H9 (cell line): ENCODE measurements around the gene ROBO1. TPM values are rescaled to one million over a fixed set of nuclear protein-coding genes. Genes with fewer than 3 reads are reported as not detected.

Experiments used
- DNase-seq: peaks from one replicate; pipeline ENCODE4 v3.0.0-alpha.2; 2017
- H2AFZ ChIP-seq: one replicate; pipeline ENCODE4 v1.6.1; 2013; ENCODE audit warnings: mild to moderate bottlenecking, low read length, control low read depth, moderate library complexity
- H2AK5ac ChIP-seq: 2 replicates; pipeline ENCODE4 v1.6.1; 2013; ENCODE audit warnings: low read length, control low read depth, mixed read lengths; ENCODE audit not compliant: insufficient read length
- H2BK120ac ChIP-seq: one replicate; pipeline ENCODE4 v1.6.1; 2013; ENCODE audit warnings: low read depth, mild to moderate bottlenecking, low read length, control low read depth, inconsistent platforms; ENCODE audit not compliant: poor library complexity, severe bottlenecking
- H2BK12ac ChIP-seq: 2 replicates; pipeline ENCODE4 v1.6.1; 2013; ENCODE audit warnings: low read length, control low read depth, mixed read lengths, low read depth; ENCODE audit not compliant: insufficient read length
- H2BK15ac ChIP-seq: 2 replicates; pipeline ENCODE4 v1.6.1; 2013; ENCODE audit warnings: low read depth, low read length, control low read depth
- H2BK20ac ChIP-seq: one replicate; pipeline ENCODE4 v1.6.1; 2013; ENCODE audit warnings: low read depth, mild to moderate bottlenecking, low read length, control low read depth, inconsistent platforms; ENCODE audit not compliant: poor library complexity, severe bottlenecking
- H2BK5ac ChIP-seq: 2 replicates; pipeline ENCODE4 v1.6.1; 2013; ENCODE audit warnings: low read length, control low read depth, mixed read lengths; ENCODE audit not compliant: insufficient read length
- H3K14ac ChIP-seq: 2 replicates; pipeline ENCODE4 v1.6.1; 2013; ENCODE audit warnings: low read length, control low read depth; ENCODE audit not compliant: insufficient read depth
- H3K18ac ChIP-seq: 2 replicates; pipeline ENCODE4 v1.6.1; 2013; ENCODE audit warnings: low read depth, mild to moderate bottlenecking, mixed read lengths, low read length, control low read depth; ENCODE audit not compliant: insufficient read length
- H3K23ac ChIP-seq: 2 replicates; pipeline ENCODE4 v1.6.1; 2013; ENCODE audit warnings: low read length, control low read depth, mixed read lengths, low read depth; ENCODE audit not compliant: insufficient read length
- H3K23me2 ChIP-seq: 2 replicates; pipeline ENCODE4 v1.6.1; 2013; ENCODE audit warnings: low read depth, mild to moderate bottlenecking, mixed read lengths, low read length, control low read depth; ENCODE audit not compliant: insufficient read length, poor library complexity, severe bottlenecking
- H3K27ac ChIP-seq: 2 replicates; pipeline ENCODE4 v1.5.1; 2013; ENCODE audit warnings: low read length, control low read depth, mixed read lengths, low read depth; ENCODE audit not compliant: insufficient read length
- H3K27me3 ChIP-seq: 2 replicates; pipeline ENCODE4 v1.6.1; 2013; ENCODE audit warnings: low read length, control low read depth, inconsistent platforms; ENCODE audit not compliant: insufficient read depth
- H3K4ac ChIP-seq: 2 replicates; pipeline ENCODE4 v1.6.1; 2013; ENCODE audit warnings: low read depth, mild to moderate bottlenecking, control low read depth, inconsistent platforms, low read length, moderate library complexity
- H3K4me1 ChIP-seq: 2 replicates; pipeline ENCODE4 v1.6.1; 2013; ENCODE audit warnings: low read length, control low read depth, inconsistent platforms; ENCODE audit not compliant: insufficient read depth
- H3K4me2 ChIP-seq: 2 replicates; pipeline ENCODE4 v1.6.1; 2013; ENCODE audit warnings: low read length, control low read depth, mixed read lengths; ENCODE audit not compliant: insufficient read length, insufficient read depth
- H3K56ac ChIP-seq: 2 replicates; pipeline ENCODE4 v1.6.1; 2013; ENCODE audit warnings: low read depth, mild to moderate bottlenecking, mixed read lengths, low read length, control low read depth; ENCODE audit not compliant: insufficient read length
- H3K79me1 ChIP-seq: 2 replicates; pipeline ENCODE4 v1.6.1; 2013; ENCODE audit warnings: low read depth, mild to moderate bottlenecking, moderate library complexity, low read length, control low read depth, inconsistent platforms; ENCODE audit not compliant: insufficient read depth, poor library complexity, severe bottlenecking
- H3K79me2 ChIP-seq: 2 replicates; pipeline ENCODE4 v1.6.1; 2013; ENCODE audit warnings: low read length, control low read depth, inconsistent platforms; ENCODE audit not compliant: insufficient read depth
- H3K9ac ChIP-seq: 2 replicates; pipeline ENCODE4 v1.6.1; 2013; ENCODE audit warnings: low read length, control low read depth, mixed read lengths; ENCODE audit not compliant: insufficient read length; ENCODE audit errors: extremely low read depth
- H3K9me3 ChIP-seq: one replicate; pipeline ENCODE4 v1.6.1; 2013; ENCODE audit warnings: low read depth, low read length, inconsistent platforms; ENCODE audit not compliant: control insufficient read depth
- H3T11ph ChIP-seq: one replicate; pipeline ENCODE4 v1.6.1; 2013; ENCODE audit warnings: mild to moderate bottlenecking, low read length, control low read depth, inconsistent platforms
- H4K20me1 ChIP-seq: one replicate; pipeline ENCODE4 v1.6.1; 2013; ENCODE audit not compliant: control insufficient read depth, insufficient read length, insufficient read depth
- H4K5ac ChIP-seq: 2 replicates; pipeline ENCODE4 v1.6.1; 2013; ENCODE audit warnings: low read depth, mild to moderate bottlenecking, mixed read lengths, low read length, control low read depth; ENCODE audit not compliant: insufficient read length
- H4K8ac ChIP-seq: replicated peaks from 2 replicates; pipeline ENCODE4 v1.6.1; 2013; ENCODE audit warnings: low read length, control low read depth, mixed read lengths, low read depth; ENCODE audit not compliant: insufficient read length
- H4K91ac ChIP-seq: 2 replicates; pipeline ENCODE4 v1.6.1; 2013; ENCODE audit warnings: low read depth, mild to moderate bottlenecking, moderate library complexity, mixed read lengths, low read length, control low read depth; ENCODE audit not compliant: insufficient read length
- H3K27ac Mint-ChIP-seq, 3 experiments: 2 replicates in 2 of 3; 3 replicates in 1 of 3; pipeline ENCODE4 v1.8.0; 2020 to 2021; ENCODE audit warnings: mixed read lengths in 3 of 3, mild to moderate bottlenecking in 1 of 3, moderate library complexity in 1 of 3
- H3K27me3 Mint-ChIP-seq: 2 replicates; pipeline ENCODE4 v1.8.0; 2021; ENCODE audit warnings: low read depth, mild to moderate bottlenecking, moderate library complexity, mixed read lengths
- H3K36me3 Mint-ChIP-seq, 3 experiments: 2 replicates in 2 of 3; 3 replicates in 1 of 3; pipeline ENCODE4 v1.8.0; 2020 to 2021; ENCODE audit warnings: low read depth in 3 of 3, mixed read lengths in 3 of 3; ENCODE audit not compliant: insufficient read depth in 1 of 3
- H3K4me1 Mint-ChIP-seq, 2 experiments: 2 replicates each; pipeline ENCODE4 v1.8.0; 2020; ENCODE audit warnings: mixed read lengths in 2 of 2
- H3K4me3 Mint-ChIP-seq, 2 experiments: 2 replicates in 1 of 2; 3 replicates in 1 of 2; pipeline ENCODE4 v1.8.0; 2020 to 2021; ENCODE audit warnings: mild to moderate bottlenecking in 2 of 2, mixed read lengths in 2 of 2, moderate library complexity in 1 of 2
- H3K9me3 Mint-ChIP-seq, 2 experiments: 2 replicates in 1 of 2; 3 replicates in 1 of 2; pipeline ENCODE4 v1.8.0; 2020; ENCODE audit warnings: mild to moderate bottlenecking in 2 of 2, mixed read lengths in 2 of 2, moderate library complexity in 1 of 2
- CTCF ChIP-seq: fragments of 200-600 bp; sonication (generic); conservative IDR thresholded peaks from 3 replicates; pipeline ENCODE4 v1.8.0; 2021; ENCODE audit warnings: antibody characterized with exemption, mild to moderate bottlenecking
- WGBS: extraction: QIAGEN DNeasy Blood & Tissue Kit; methylation state at CpG from one replicate; pipeline ENCODE4 v1.1.7; 2013; ENCODE audit warnings: missing lambda C conversion rate, low lambda C conversion rate, mixed read lengths; ENCODE audit not compliant: insufficient read length; ENCODE audit errors: extremely low coverage; 5-methylcytosine and 5-hydroxymethylcytosine counted together
- total RNA-seq: library from RNA; stranded (reverse); gene quantifications from 2 replicates; pipeline ENCODE4 v1.2.1, GENCODE V29; 2021

ROBO1 gene
- total RNA-seq, 1 experiment from 2014 or later = 62.7 TPM

DNA sequence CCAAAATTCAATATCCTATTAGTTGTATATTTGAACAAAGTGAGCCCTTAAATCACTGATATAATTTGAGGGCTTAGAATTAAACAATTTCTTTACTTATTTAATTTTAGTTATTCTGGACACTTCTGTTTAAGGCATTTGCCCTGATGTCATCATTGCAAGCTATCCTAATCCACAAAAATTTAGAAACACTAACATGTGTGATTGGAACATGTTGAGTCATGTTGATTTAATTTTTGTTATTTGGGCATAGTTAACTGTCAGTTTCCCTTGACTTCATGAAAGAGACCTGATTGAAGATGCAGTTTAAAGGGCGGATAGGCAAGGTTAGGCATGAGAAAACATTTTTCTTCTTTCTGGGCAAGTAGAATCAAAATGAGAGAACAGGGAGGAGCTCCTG lies 682.6 kb downstream of the ROBO1 start:
- Histone ChIP-seq H3K79me2 (no peaks in the 10 kb centered on the region), H3K56ac (no peak overlapping the region), H2BK5ac (no peak overlapping the region), H2BK15ac (no peak overlapping the region), H3K27me3 (no peaks in the 10 kb centered on the region), H3K23ac (no peak overlapping the region), H2BK120ac (no peak overlapping the region), H4K8ac (no peak overlapping the region), H4K91ac (no peak overlapping the region), H3K23me2 (no peaks in the 10 kb centered on the region), H2AK5ac (no peak overlapping the region), H3K14ac (no peak overlapping the region), H3K4ac (no peak overlapping the region), H3K9ac (no peak overlapping the region), H4K20me1 (no peaks in the 10 kb centered on the region), H3K4me2 (no peak overlapping the region), H3K79me1 (no peaks in the 10 kb centered on the region), H4K5ac (no peak overlapping the region), H3T11ph (no peak overlapping the region), H3K9me3 (no peaks in the 10 kb centered on the region), H2AFZ (no peak overlapping the region), H2BK12ac (no peak overlapping the region), H3K4me1 (no peaks in the 10 kb centered on the region), H2BK20ac (no peak overlapping the region), H3K18ac (no peak overlapping the region), H3K27ac (no peak overlapping the region)
- Mint-ChIP-seq H3K27ac (no peak overlapping the region), H3K36me3 (no peaks in the 10 kb centered on the region), H3K4me3 (no peak overlapping the region), H3K27me3 (no peaks in the 10 kb centered on the region), H3K4me1 (peaks cover 16 to 18% of the 10 kb centered on the region in 2 experiments), H3K9me3 (no peaks in the 10 kb centered on the region)
- no CpG with 5 or more reads among the region's 1 CpG for WGBS
- DNase-seq = no peak
- TF ChIP-seq CTCF = no peak
